Left lung (tissue), 10 donors: Measurements from ENCODE around the gene PHACTR3. TPM values are rescaled to one million over a fixed set of nuclear protein-coding genes. Genes with fewer than 3 reads are reported as not detected.

Experiments used
- ATAC-seq: fragments of 200-7000 bp; cut with Tn5 transposase; one replicate; pipeline ENCODE4 v1.9.1; 2020; ENCODE audit warnings: moderate library complexity
- DNase-seq, 4 donors: peaks; one replicate each; pipeline ENCODE4 v3.0.0-alpha.2; 2013 to 2020
- H3K27ac ChIP-seq, 2 donors: fragments of 200-600 bp; sonication (generic) in 1 of 2; one replicate each; pipeline versions ENCODE4 v1.5.0 to v1.8.0; 2020 to 2021
- H3K27me3 ChIP-seq, 2 donors: fragments of 200-600 bp; sonication (generic) in 1 of 2; one replicate each; pipeline versions ENCODE4 v1.5.0 to v1.8.0; 2020 to 2021
- H3K36me3 ChIP-seq, 2 donors: fragments of 200-600 bp; sonication (generic) in 1 of 2; one replicate each; pipeline versions ENCODE4 v1.5.0 to v1.8.0; 2020 to 2021
- H3K4me1 ChIP-seq, 2 donors: fragments of 200-600 bp; one replicate each; pipeline ENCODE4 v1.8.0; 2021
- H3K4me3 ChIP-seq, 2 donors: fragments of 200-600 bp; sonication (generic) in 1 of 2; one replicate each; pipeline versions ENCODE4 v1.5.0 to v1.8.0; 2020 to 2021; ENCODE audit warnings: mild to moderate bottlenecking in 1 of 2
- H3K9me3 ChIP-seq, 2 donors: fragments of 200-600 bp; sonication (generic) in 1 of 2; one replicate each; pipeline versions ENCODE4 v1.5.0 to v1.8.0; 2020 to 2021
- CTCF ChIP-seq, 2 donors: fragments of 200-600 bp; sonication (generic) in 1 of 2; IDR thresholded peaks; one replicate each; pipeline versions ENCODE4 v1.5.0 to v1.8.0; 2021; ENCODE audit warnings: antibody characterized with exemption in 2 of 2
- intact Hi-C, 2 donors: fragments of 100-400 bp; cut with DNase I; formaldehyde crosslinking; loops; one replicate each; pipeline versions ENCODE4 v1.11.2 to v1.14.2; 2022
- polyA plus RNA-seq, 6 donors: library from polyadenylated mRNA; unstranded; fragments of 120-200 nt; gene quantifications; one replicate each; pipeline ENCODE4 v1.2.1, GENCODE V29; 2013; ENCODE audit not compliant: insufficient read length in 6 of 6
- total RNA-seq, 2 donors: library from RNA; stranded (reverse); fragmentation: NEBNext Ultra II Directional; extraction: Animal tissue kit (Norgen Biotek cat#: 25700); gene quantifications; one replicate each; pipeline ENCODE4 v1.2.1, GENCODE V29; 2021
- donor health status: DM: no; HTN: yes; CAD: no.
- donor health status: DM: no; HTN: no; CAD: no.

The PHACTR3 gene
- total and polyA plus RNA-seq, 8 donors, result 3.5 to 14.5 (median 4.4) TPM

- peaks cover 0 to 44% of the 10 kb centered on the region in 2 donors for H3K27me3 ChIP-seq
- H3K4me3 ChIP-seq, result no peak overlapping the region
- ATAC-seq, result no peak
- no peak for TF ChIP-seq CTCF (IDR thresholded peaks at IDR 0.05)
- H3K36me3 ChIP-seq, result no peaks in the 10 kb centered on the region
- intact Hi-C loops, result no loop called here
- no peaks in the 10 kb centered on the region for H3K4me1 ChIP-seq
- no peak for DNase-seq
- no peak overlapping the region for H3K27ac ChIP-seq
- no peaks in the 10 kb centered on the region for H3K9me3 ChIP-seq
Measured at GRCh38 chr20:59667131-59667530, 62.8 kb downstream of the PHACTR3 start.

GRCh38 chr20:59667981-59668515 is 63.7 kb downstream of the PHACTR3 start:
- H3K27ac ChIP-seq, result no peak overlapping the region
- intact Hi-C loops, result no loop called here
- no peak for DNase-seq
- ATAC-seq, result no peak
- no peaks in the 10 kb centered on the region for H3K36me3 ChIP-seq
- TF ChIP-seq CTCF (IDR thresholded peaks at IDR 0.05), result no peak
- no peak overlapping the region for H3K4me3 ChIP-seq
- no peaks in the 10 kb centered on the region for H3K9me3 ChIP-seq
- peaks cover 0 to 35% of the 10 kb centered on the region in 2 donors for H3K27me3 ChIP-seq
- no peaks in the 10 kb centered on the region for H3K4me1 ChIP-seq

- DNase-seq (peak in 2 of 4 donors; percentile 58 to 71), ATAC-seq (no peak)
- H3K27me3 ChIP-seq, result peaks cover 0 to 35% of the 10 kb centered on the region in 2 donors
- TF ChIP-seq CTCF (IDR thresholded peaks at IDR 0.05), result no peak
- no peaks in the 10 kb centered on the region for H3K4me1 ChIP-seq
- no peak overlapping the region for H3K27ac ChIP-seq
- no peak overlapping the region for H3K4me3 ChIP-seq
- H3K9me3 ChIP-seq, result no peaks in the 10 kb centered on the region
- H3K36me3 ChIP-seq, result no peaks in the 10 kb centered on the region
- intact Hi-C loops, result no loop called here
Measured at GRCh38 chr20:59668926-59669850, 64.8 kb downstream of the PHACTR3 start.

GRCh38 chr20:59670786-59671492 is 66.6 kb downstream of the PHACTR3 start:
- no peak overlapping the region for H3K4me3 ChIP-seq
- TF ChIP-seq CTCF (IDR thresholded peaks at IDR 0.05), result no peak
- intact Hi-C loops, result no loop called here
- no peaks in the 10 kb centered on the region for H3K36me3 ChIP-seq
- DNase-seq, result no peak
- H3K4me1 ChIP-seq, result no peaks in the 10 kb centered on the region
- no peak overlapping the region for H3K27ac ChIP-seq
- H3K27me3 ChIP-seq, result peaks cover 0 to 27% of the 10 kb centered on the region in 2 donors
- H3K9me3 ChIP-seq, result no peaks in the 10 kb centered on the region
- no peak for ATAC-seq
